Measurements from ENCODE around the gene PITX1.

PITX1 gene

GRCh38 chr5:135040333-135041144 lies 6.5 kb upstream of the PITX1 start:
- DNase-seq = no peak

GRCh38 chr5:135040034-135040332 lies 6.0 kb upstream of the PITX1 start:
- DNase-seq = no peak

GRCh38 chr5:135039271-135040033 lies 5.4 kb upstream of the PITX1 start:
- DNase-seq = no peak

- no peak for DNase-seq
These were observed 4.8 kb upstream of the PITX1 start for GRCh38 chr5:135038813-135039270.

- no peak for DNase-seq
These were observed 4.3 kb upstream of the PITX1 start for GRCh38 chr5:135038205-135038812.

GRCh38 chr5:135037519-135038204 lies 3.6 kb upstream of the PITX1 start:
- no peak for DNase-seq

GRCh38 chr5:135036405-135036804 lies 2.4 kb upstream of the PITX1 start:
- DNase-seq = no peak

- no peak for DNase-seq
These were observed 1.6 kb upstream of the PITX1 start for GRCh38 chr5:135035678-135036030.

DNA sequence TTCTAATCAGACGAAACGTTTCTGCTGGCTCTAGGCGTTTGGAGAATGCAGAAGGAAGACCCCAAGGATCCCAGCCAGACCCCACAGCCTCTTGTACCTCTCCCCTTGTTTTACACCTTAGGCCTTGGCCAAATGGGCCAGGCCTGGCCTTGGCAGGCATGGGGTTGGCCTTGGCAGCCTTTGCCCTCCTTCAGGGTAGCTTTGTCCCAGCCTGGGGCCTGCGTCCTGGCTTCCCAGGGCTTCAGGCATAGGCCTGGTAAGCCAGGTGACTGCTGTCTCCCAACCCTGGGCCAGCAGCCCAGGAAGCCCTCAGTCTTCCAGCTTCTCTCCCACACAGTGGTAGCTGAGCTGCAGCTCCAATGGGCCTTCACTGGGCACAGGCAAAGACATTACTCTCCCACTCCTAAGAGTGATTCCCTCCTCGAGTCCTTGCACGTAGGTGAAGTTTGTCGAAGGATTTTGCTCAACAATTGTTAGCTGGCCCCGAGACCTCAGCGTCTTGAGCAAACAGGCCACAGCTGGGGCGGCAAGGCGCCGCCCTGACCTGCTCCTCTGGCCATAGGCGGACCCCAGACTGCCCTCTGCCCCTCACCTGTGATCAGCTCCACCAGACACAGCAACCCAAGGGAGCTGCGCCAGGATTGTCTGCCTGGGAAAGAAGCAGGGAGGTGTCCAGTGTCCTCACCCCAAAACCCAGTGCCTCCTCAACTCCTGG lies 1.1 kb upstream of the PITX1 start:
- no peak for DNase-seq

GRCh38 chr5:135034236-135034962 lies 371 bp upstream of the PITX1 start:
- DNase-seq = peak; percentile 36

DNA sequence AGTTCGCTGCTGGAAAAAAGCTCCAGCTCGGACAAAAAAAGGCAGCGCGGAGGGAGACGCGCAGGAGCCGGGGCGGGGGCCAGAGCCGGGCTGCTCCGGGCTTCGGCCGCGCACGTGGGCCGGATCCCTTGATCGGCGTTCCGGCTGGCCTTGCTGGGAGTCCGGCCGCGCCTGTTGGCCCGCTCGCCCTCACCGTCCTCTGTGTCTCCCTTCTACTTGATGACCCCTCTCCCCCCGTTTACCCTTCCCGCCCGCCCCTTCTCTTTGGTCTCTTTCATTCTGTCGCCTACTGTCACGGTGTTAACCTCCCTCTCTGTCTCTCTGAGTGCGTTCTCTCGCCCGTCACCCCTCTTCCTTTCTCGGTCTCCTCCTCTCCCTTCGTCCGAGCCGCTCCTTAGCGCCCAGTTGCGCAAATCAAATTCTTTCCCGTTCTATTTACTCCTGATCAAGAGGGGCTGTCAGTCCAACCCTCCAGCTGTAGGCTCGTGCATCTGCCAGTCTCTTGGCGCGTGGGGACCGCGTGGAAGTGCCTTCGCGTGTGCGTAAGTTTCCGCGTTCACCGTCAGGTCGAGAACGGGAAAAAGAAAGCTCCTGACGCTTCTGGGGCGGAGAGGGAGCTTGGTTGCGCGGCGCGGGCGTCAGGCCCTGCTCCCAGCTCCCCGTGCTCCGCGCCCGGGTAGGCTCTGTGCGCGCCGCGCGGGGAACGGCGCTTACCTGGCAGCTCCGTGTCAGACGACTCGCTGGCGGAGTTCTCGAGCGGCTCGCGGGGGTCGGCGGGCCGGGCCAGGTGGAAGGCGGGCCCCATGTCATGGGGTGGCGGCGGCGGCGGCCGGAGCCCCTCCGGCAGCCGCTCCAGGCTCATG lies 798 bp downstream of the PITX1 start:
- no peak for DNase-seq

GRCh38 chr5:135032695-135032998 lies 1.4 kb downstream of the PITX1 start:
- DNase-seq = no peak

GRCh38 chr5:135031813-135032694 lies 2.0 kb downstream of the PITX1 start:
- DNase-seq = no peak

GRCh38 chr5:135030956-135031812 lies 2.8 kb downstream of the PITX1 start:
- DNase-seq = no peak

DNA sequence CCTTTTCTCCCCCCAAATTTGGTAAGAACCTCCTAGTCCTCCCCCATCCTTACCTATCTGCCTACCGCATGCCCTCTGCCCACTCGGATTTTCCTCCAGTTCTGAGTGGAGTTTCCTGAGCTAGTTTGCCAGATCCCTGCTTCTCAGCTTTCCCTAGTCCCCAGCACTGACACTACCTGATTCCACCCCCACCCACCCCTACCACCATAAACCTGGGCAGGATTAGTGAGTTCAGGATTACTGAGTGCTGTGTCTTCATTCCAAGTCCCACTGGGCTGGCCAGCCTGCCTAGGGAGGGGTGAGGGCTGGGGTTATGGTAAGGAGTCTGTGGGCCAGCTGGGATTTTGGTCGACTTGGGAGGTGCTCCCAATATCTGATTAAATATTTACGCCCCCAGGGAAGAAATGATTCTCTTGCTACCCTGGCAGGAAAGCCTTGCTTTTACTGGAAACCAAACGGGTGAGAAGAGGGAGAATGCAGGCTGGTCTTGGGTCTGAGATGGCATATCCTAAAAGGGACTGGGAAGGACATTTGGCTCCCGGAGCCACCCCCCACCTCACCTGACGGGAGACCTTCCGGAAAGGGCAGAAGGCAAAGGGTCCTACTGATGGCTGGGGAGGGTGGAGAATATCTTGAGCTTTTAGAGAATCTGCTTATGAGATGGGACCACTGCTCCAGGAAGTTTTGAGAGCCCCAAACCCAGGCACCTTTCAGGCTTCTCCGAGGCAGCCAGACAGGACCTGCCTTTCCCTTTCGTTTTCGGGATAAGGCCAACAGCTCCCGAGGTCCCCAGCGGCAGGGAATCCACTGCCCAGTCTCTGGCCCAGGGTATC lies 3.7 kb downstream of the PITX1 start:
- DNase-seq = no peak

DNA sequence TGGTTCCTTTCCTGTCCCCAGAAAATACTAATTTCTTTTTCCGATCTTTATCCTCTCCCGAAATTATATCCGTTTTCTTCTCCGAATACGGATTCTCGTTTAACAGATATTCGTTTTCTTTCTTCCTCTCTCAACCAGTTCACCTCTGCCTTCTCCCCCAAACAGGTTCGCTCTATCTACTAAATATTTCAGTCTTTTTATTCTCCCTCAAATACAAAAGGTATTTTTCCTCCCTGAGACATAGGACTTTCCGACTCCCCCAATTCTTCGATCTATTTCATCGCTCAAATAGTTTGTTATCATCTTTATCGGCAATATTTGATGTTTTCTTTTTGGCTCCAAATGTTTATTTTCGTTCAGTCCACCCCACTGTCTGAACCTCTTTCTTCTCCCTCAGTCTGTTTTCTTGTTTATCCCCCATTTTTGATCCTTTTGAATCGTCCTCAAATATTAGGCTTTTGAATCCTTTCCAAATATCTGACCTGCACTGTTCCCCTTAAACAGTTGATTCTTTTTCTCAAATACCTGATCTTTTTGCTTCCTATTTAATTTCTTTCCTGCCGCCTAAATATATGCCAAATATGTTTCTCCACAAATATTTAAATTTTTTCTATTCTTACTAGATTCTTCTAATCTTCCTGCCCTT lies 4.4 kb downstream of the PITX1 start:
- DNase-seq = no peak

GRCh38 chr5:135028791-135029476 lies 5.1 kb downstream of the PITX1 start:
- DNase-seq = no peak
